Kidney (tissue), 14 donors: ENCODE data around the gene LIMA1. TPM values are rescaled to one million over a fixed set of nuclear protein-coding genes. Genes with fewer than 3 reads are reported as not detected.
A peak's percentile ranks its signal among the peaks of the same experiment; 100 is the strongest.
"Not testable (repeated sequence)": the region's sequence is repeated elsewhere in the genome, so short reads cannot be mapped to it uniquely, and the experiment has no call there.

ENCODE experiments used
- DNase-seq, 5 donors: peaks; one replicate each; pipeline ENCODE4 v3.0.0-alpha.2; 2013 to 2020
- FAIRE-seq: peaks from 2 replicates; lab custom pipeline; 2012; peaks lifted over from hg19 to GRCh38; lab: Jason Lieb, UNC
- H3K27ac ChIP-seq, 2 donors: one replicate each; pipeline ENCODE4 v1.7.0; 2013; ENCODE audit warnings: low read depth in 2 of 2, low read length in 2 of 2, inconsistent platforms in 1 of 2
- H3K27me3 ChIP-seq: one replicate; pipeline ENCODE4 v1.7.1; 2013; ENCODE audit warnings: low read length, inconsistent platforms; ENCODE audit not compliant: control insufficient read depth, insufficient read depth
- H3K36me3 ChIP-seq, 3 donors: one replicate each; pipeline versions ENCODE4 v1.7.0 to v1.7.1; 2013; ENCODE audit warnings: low read length in 3 of 3, control low read depth in 1 of 3, inconsistent platforms in 1 of 3; ENCODE audit not compliant: insufficient read depth in 3 of 3, control insufficient read depth in 2 of 3
- H3K4me1 ChIP-seq, 3 donors: one replicate each; pipeline versions ENCODE4 v1.7.0 to v1.7.1; 2013; ENCODE audit warnings: low read length in 3 of 3, inconsistent platforms in 1 of 3, low read depth in 1 of 3; ENCODE audit not compliant: control insufficient read depth in 2 of 3, insufficient read depth in 2 of 3
- H3K4me3 ChIP-seq, 3 donors: one replicate each; pipeline versions ENCODE4 v1.7.0 to v1.8.1; 2013; ENCODE audit warnings: low read length in 3 of 3, control low read depth in 1 of 3, inconsistent platforms in 1 of 3
- H3K9ac ChIP-seq, 3 donors: one replicate each; pipeline versions ENCODE4 v1.7.0 to v1.7.1; 2013; ENCODE audit warnings: low read length in 3 of 3, control low read depth in 1 of 3, inconsistent platforms in 1 of 3
- H3K9me3 ChIP-seq, 3 donors: one replicate each; pipeline versions ENCODE4 v1.7.0 to v1.7.1; 2013; ENCODE audit warnings: low read length in 3 of 3, control low read depth in 1 of 3, inconsistent platforms in 1 of 3; ENCODE audit not compliant: control insufficient read depth in 2 of 3, insufficient read depth in 1 of 3
- intact Hi-C: fragments of 100-400 bp; cut with DNase I; formaldehyde crosslinking; loops from one replicate; pipeline ENCODE4 v1.11.1; 2022
- polyA plus RNA-seq: library from polyadenylated mRNA; stranded (reverse); fragments of 350-450 nt; fragmentation: Illumina TruSeq; extraction: RNeasy Lipid Tissue Mini Kit (QIAGEN cat#74804); gene quantifications from one replicate; pipeline ENCODE4 v1.2.3, GENCODE V29; 2014; ENCODE audit warnings: low read depth, low replicate concordance; ENCODE audit not compliant: insufficient read depth
- total RNA-seq: library from RNA; stranded (reverse); fragmentation: NEBNext Ultra II Directional; extraction: Animal tissue kit (Norgen Biotek cat#: 25700); gene quantifications from one replicate; pipeline ENCODE4 v1.2.1, GENCODE V29; 2021
- TF ChIP-seq, protein P1 (sequence below): IDR thresholded peaks from 3 replicates; pipeline ENCODE4 v1.5.1; 2012; ENCODE audit warnings: mild to moderate bottlenecking, moderate library complexity, borderline replicate concordance; ENCODE audit not compliant: insufficient read depth; ENCODE audit errors: extremely low read depth
- donor health status: control.
- donor health status: control.
- donor health status: control.
- donor health status: control.
- donor health status: control.
- donor health status: DM: yes; HTN: yes; CAD: no.
- donor health status: Normal renal cell carcinoma (clear cell type).

Gene LIMA1
- total and polyA plus RNA-seq, 2 donors from 2014 or later = 43.1 to 76.1 TPM

DNA sequence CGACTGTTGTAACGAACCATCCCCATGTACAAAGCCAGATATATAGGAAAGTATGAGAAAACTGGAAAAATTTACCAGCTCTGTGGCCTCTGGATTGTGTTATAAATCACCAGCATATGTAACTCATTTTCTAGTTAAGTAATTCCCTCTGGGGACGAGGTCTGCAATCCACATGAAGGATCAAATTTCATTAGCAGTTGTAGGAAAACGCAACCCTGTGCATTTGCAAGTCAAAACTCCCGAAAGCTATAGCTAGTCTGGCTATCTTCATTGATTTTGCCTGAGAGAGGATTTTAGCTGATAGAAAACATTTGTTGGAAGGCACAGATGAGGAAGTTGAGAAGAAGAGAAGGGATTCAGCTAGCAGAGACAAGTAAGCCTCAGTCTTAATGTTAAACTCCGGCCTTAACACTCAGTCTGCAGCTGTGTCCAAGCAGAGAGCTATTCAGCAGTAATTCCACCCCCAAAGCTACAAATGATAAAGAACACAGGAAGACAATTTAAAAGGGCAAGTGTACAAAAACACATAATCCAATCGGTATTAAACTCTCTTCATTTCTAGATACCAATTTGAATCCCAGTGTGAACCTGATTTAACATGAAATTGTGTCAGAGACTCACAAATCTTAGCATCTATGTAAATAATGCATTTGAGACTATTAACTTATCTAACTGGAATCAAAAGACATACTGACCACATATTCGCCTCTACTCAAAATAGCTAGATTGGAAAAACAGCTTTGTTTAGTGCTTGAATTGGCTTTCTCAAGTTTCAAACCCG lies 61.9 kb downstream of the LIMA1 start:
- no peaks in the 10 kb centered on the region for H3K9me3 ChIP-seq
- H3K4me1 ChIP-seq = peaks cover 2 to 10% (median 4%) of the 10 kb centered on the region in 3 donors
- TF ChIP-seq, protein P1, sequence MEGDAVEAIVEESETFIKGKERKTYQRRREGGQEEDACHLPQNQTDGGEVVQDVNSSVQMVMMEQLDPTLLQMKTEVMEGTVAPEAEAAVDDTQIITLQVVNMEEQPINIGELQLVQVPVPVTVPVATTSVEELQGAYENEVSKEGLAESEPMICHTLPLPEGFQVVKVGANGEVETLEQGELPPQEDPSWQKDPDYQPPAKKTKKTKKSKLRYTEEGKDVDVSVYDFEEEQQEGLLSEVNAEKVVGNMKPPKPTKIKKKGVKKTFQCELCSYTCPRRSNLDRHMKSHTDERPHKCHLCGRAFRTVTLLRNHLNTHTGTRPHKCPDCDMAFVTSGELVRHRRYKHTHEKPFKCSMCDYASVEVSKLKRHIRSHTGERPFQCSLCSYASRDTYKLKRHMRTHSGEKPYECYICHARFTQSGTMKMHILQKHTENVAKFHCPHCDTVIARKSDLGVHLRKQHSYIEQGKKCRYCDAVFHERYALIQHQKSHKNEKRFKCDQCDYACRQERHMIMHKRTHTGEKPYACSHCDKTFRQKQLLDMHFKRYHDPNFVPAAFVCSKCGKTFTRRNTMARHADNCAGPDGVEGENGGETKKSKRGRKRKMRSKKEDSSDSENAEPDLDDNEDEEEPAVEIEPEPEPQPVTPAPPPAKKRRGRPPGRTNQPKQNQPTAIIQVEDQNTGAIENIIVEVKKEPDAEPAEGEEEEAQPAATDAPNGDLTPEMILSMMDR = no peak
- H3K27me3 ChIP-seq = no peaks in the 10 kb centered on the region
- intact Hi-C loops = no loop called here
- peak overlapping the region; percentile 69 to 77 for H3K27ac ChIP-seq
- peaks cover 0 to 3% (median 2%) of the 10 kb centered on the region in 3 donors for H3K36me3 ChIP-seq
- H3K4me3 ChIP-seq = peak overlapping the region; percentile 56 to 78 (median 75)
- peak in 3 of 5 donors; percentile 53 to 92 (median 91) for DNase-seq
- H3K9ac ChIP-seq = peak overlapping the region; percentile 13 to 61 (median 51)
- no peak for FAIRE-seq

DNA sequence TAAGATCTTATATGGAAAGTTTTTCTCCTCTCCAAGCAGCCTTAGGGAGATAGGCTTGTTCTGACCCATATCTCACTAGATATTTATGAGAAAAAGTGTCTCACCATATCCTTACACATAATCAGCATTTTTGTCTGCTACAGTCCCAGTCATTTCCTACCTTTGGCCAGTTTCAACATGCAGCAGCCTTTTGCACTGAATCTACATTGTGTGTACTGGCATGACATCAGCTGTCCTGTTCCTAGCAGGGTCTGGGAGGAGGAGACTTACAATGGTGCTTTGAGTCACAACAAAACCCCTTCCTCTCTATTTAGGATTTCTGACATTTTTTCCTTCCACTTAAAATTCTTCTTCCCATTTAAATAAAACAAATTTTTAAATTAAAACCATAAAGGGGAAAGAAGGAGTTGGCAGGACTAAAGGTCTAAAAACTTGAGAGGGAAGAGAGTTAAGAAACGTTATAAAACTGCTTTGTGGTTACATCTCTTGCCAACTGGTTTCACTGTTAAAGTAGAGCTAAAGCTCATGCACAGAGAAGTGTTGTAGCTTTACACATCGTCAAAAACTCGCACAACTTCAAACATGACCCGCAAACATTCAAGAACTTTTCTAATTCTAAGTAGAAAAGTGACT lies 62.8 kb downstream of the LIMA1 start:
- no peak for FAIRE-seq
- H3K4me1 ChIP-seq = peaks cover 2 to 10% (median 4%) of the 10 kb centered on the region in 3 donors

DNA sequence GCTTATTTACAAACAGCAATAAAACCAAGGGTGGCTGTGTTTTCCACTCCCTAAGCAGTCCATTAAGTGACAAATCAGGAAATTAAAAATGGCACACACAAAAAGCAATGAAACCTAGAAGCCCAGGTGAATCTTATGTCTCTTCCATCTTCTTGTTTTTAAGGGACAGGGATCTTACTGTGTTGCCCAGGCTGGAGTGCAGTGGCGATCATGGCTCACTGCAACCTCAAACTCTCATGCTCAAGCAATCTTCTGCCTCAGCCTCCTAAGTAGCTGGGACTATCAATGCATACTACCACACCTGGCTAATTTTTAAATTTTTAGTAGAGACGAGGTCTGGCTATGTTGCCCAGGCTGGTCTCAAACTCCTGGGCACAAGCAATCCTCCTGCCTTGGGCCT lies 63.8 kb downstream of the LIMA1 start:
- FAIRE-seq (no peak), DNase-seq (no peak)
- peaks cover 2 to 3% (median 2%) of the 10 kb centered on the region in 3 donors for H3K36me3 ChIP-seq
- no peak overlapping the region for H3K27ac ChIP-seq
- H3K4me3 ChIP-seq = peak overlapping the region in 1 of 3 donors; percentile 9
- no peaks in the 10 kb centered on the region for H3K9me3 ChIP-seq
- H3K27me3 ChIP-seq = no peaks in the 10 kb centered on the region
- intact Hi-C loops = no loop called here
- H3K9ac ChIP-seq = no peak overlapping the region
- TF ChIP-seq, protein P1 = no peak
- peaks cover 2 to 10% (median 4%) of the 10 kb centered on the region in 3 donors for H3K4me1 ChIP-seq

More for the DNA sequence above, 62.8 kb downstream of the LIMA1 start:
- Histone ChIP-seq H3K27ac (peak overlapping the region in 1 of 2 donors; percentile 77), H3K9me3 (no peaks in the 10 kb centered on the region), H3K36me3 (peaks cover 0 to 3% (median 2%) of the 10 kb centered on the region in 3 donors), H3K4me3 (peak overlapping the region; percentile 56 to 78 (median 75)), H3K9ac (peak overlapping the region in 2 of 3 donors; percentile 27 to 61), H3K27me3 (no peaks in the 10 kb centered on the region)
- TF ChIP-seq, protein P1 = no peak
- intact Hi-C loops = no loop called here
- peak in 2 of 5 donors; percentile 43 to 58 for DNase-seq

DNA sequence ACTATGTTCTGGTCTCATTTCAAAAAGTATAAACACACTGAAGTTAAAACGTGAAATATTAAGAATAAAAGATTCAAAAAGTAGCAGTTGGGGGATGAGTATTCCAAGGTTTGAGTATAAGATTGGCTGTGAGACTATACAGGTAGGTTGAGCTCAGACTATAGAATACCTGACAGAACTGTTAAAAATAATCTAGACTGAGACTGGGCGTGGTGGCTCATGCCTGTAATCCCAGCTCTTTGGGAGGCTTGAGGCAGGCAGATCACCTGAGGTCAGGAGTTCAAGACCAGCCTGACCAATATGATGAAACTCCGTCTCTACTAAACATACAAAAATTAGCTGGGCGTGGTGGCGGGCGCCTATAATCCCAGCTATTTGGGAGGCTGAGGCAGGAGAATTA lies 64.3 kb downstream of the LIMA1 start:
- H3K9ac ChIP-seq, H3K9me3 ChIP-seq, DNase-seq, intact Hi-C loops, H3K27ac ChIP-seq, H3K36me3 ChIP-seq, H3K4me3 ChIP-seq, H3K27me3 ChIP-seq, FAIRE-seq: not testable (repeated sequence)
- peaks cover 2 to 10% (median 4%) of the 10 kb centered on the region in 3 donors for H3K4me1 ChIP-seq
